ENCODE data around the gene LAMC1.

Gene LAMC1

GRCh38 chr1:183038333-183038866, 15.2 kb downstream of the LAMC1 start:
- TF ChIP-seq CTCF (IDR thresholded peaks at IDR 0.05) = no peak
- Histone ChIP-seq H3K4me3 (no peak overlapping the region), H3K27me3 (no peaks in the 10 kb centered on the region), H3K27ac (peak overlapping the region; percentile 13 to 61), H3K4me1 (peaks cover 0 to 87% (median 23%) of the 10 kb centered on the region in 4 donors), H3K36me3 (peaks cover 0 to 4% (median 0%) of the 10 kb centered on the region in 3 donors), H3K9me3 (no peaks in the 10 kb centered on the region)
- no peak for DNase-seq
- intact Hi-C loops (cut with DNase I; ENCODE audit: low total_unique reads) = no loop called here

GRCh38 chr1:183038913-183039312, 15.7 kb downstream of the LAMC1 start:
- peak overlapping the region; percentile 13 to 61 for H3K27ac ChIP-seq

GRCh38 chr1:183039330-183039729, 16.1 kb downstream of the LAMC1 start:
- Histone ChIP-seq H3K4me3 (no peak overlapping the region), H3K27ac (peak overlapping the region; percentile 19 to 61), H3K4me1 (peaks cover 0 to 88% (median 27%) of the 10 kb centered on the region in 4 donors), H3K9me3 (no peaks in the 10 kb centered on the region), H3K36me3 (peaks cover 0 to 4% (median 0%) of the 10 kb centered on the region in 3 donors), H3K27me3 (no peaks in the 10 kb centered on the region)
- DNase-seq = no peak
- no peak for TF ChIP-seq CTCF (IDR thresholded peaks at IDR 0.05)
- intact Hi-C loops (cut with DNase I; ENCODE audit: low total_unique reads) = no loop called here

More at GRCh38 chr1:183038913-183039312, 15.7 kb downstream of the LAMC1 start:
- Histone ChIP-seq H3K27me3 (no peaks in the 10 kb centered on the region), H3K9me3 (no peaks in the 10 kb centered on the region), H3K4me3 (no peak overlapping the region), H3K4me1 (peaks cover 0 to 88% (median 25%) of the 10 kb centered on the region in 4 donors), H3K36me3 (peaks cover 0 to 4% (median 0%) of the 10 kb centered on the region in 3 donors)
- DNase-seq = no peak
- TF ChIP-seq CTCF (IDR thresholded peaks at IDR 0.05) = no peak
- intact Hi-C loops (cut with DNase I; ENCODE audit: low total_unique reads) = no loop called here

- no peak for DNase-seq
- peaks cover 0 to 4% (median 0%) of the 10 kb centered on the region in 3 donors for H3K36me3 ChIP-seq
- peak overlapping the region; percentile 19 to 61 for H3K27ac ChIP-seq
- H3K4me1 ChIP-seq = peaks cover 0 to 89% (median 30%) of the 10 kb centered on the region in 4 donors
- intact Hi-C loops (cut with DNase I; ENCODE audit: low total_unique reads) = no loop called here
- no peaks in the 10 kb centered on the region for H3K27me3 ChIP-seq
- H3K9me3 ChIP-seq = no peaks in the 10 kb centered on the region
- TF ChIP-seq CTCF (IDR thresholded peaks at IDR 0.05) = no peak
- H3K4me3 ChIP-seq = no peak overlapping the region
Measured at GRCh38 chr1:183039985-183040447, 16.8 kb downstream of the LAMC1 start.

- peak overlapping the region; percentile 19 to 61 for H3K27ac ChIP-seq
- H3K27me3 ChIP-seq = no peaks in the 10 kb centered on the region
- no peak for TF ChIP-seq CTCF (IDR thresholded peaks at IDR 0.05)
- H3K4me3 ChIP-seq = no peak overlapping the region
- H3K4me1 ChIP-seq = peaks cover 0 to 91% (median 33%) of the 10 kb centered on the region in 4 donors
- H3K36me3 ChIP-seq = peaks cover 0 to 4% (median 0%) of the 10 kb centered on the region in 3 donors
- intact Hi-C loops (cut with DNase I; ENCODE audit: low total_unique reads) = no loop called here
- DNase-seq = no peak
- no peaks in the 10 kb centered on the region for H3K9me3 ChIP-seq
Measured at GRCh38 chr1:183040547-183040971, 17.3 kb downstream of the LAMC1 start.

Data from tibial artery (tissue), 4 donors.